ENCODE measurements around the gene ZNF749.

- TF ChIP-seq RAD21 (IDR thresholded peaks at IDR 0.05; ENCODE audit: insufficient read depth, low read depth, low read length) (no peak), STAT3 (IDR thresholded peaks at IDR 0.05; ENCODE audit: low read depth, low read length) (no peak), ZBED1 (IDR thresholded peaks at IDR 0.05; ENCODE audit: borderline replicate concordance) (no peak), REST (IDR thresholded peaks at IDR 0.05; ENCODE audit: low read depth, low read length) (no peak), SMC3 (IDR thresholded peaks at IDR 0.05; ENCODE audit: borderline replicate concordance, low read length) (no peak), MYB (IDR thresholded peaks at IDR 0.05; ENCODE audit: borderline replicate concordance, low read depth, low read length) (no peak), CHD1 (IDR thresholded peaks at IDR 0.05; ENCODE audit: low read depth, low read length) (no peak), E4F1 (IDR thresholded peaks at IDR 0.05; ENCODE audit: borderline replicate concordance, partially characterized antibody) (no peak), CTCF (IDR thresholded peaks at IDR 0.05 in 2 of 3, conservative IDR thresholded peaks at IDR 0.05 in 1 of 3; ENCODE audit: control insufficient read depth in 2 of 3, extremely low read depth in 1 of 3, insufficient read depth in 1 of 3, low read depth in 3 of 3, low read length in 3 of 3) (no peak), BACH1 (IDR thresholded peaks at IDR 0.05; ENCODE audit: borderline replicate concordance) (no peak)
Observed at GRCh38 chr19:57395710-57396109, 39.4 kb upstream of the ZNF749 start.

All from GM12878 (cell line).